Smooth muscle cell (in vitro differentiated cells): ENCODE data around the gene EFNB1. TPM values are rescaled to one million over a fixed set of nuclear protein-coding genes. Genes with fewer than 3 reads are reported as not detected.

Experiments
- DNase-seq: peaks from one replicate; lab custom pipeline; 2025; ENCODE audit not compliant: unreplicated experiment; lab: John Stamatoyannopoulos, UW
- H2AFZ ChIP-seq: fragments of 200-600 bp; sonication (generic); 2 replicates; pipeline ENCODE4 v1.6.0; 2016; ENCODE audit warnings: antibody characterized with exemption, low read depth, mild to moderate bottlenecking
- H3F3A ChIP-seq: fragments of 200-600 bp; sonication (generic); 2 replicates; pipeline ENCODE4 v1.6.0; 2017; ENCODE audit warnings: antibody characterized with exemption, low read depth
- H3K27ac ChIP-seq: fragments of 200-600 bp; sonication (generic); 2 replicates; pipeline ENCODE4 v1.5.1; 2016; ENCODE audit warnings: low read depth, mild to moderate bottlenecking
- H3K27me3 ChIP-seq: fragments of 200-600 bp; sonication (generic); 2 replicates; pipeline ENCODE4 v1.6.1; 2016; ENCODE audit warnings: low read depth, mild to moderate bottlenecking
- H3K36me3 ChIP-seq: fragments of 200-600 bp; sonication (generic); 2 replicates; pipeline ENCODE4 v1.5.1; 2016; ENCODE audit warnings: low read depth
- H3K4me1 ChIP-seq: fragments of 200-600 bp; sonication (generic); 2 replicates; pipeline ENCODE4 v1.5.1; 2016; ENCODE audit warnings: low read depth
- H3K4me2 ChIP-seq: fragments of 200-600 bp; sonication (generic); 2 replicates; pipeline ENCODE4 v1.6.0; 2016; ENCODE audit warnings: mild to moderate bottlenecking
- H3K4me3 ChIP-seq: fragments of 200-600 bp; sonication (generic); 2 replicates; pipeline ENCODE4 v1.5.1; 2016; ENCODE audit warnings: mild to moderate bottlenecking
- H3K79me2 ChIP-seq: fragments of 200-600 bp; sonication (generic); 2 replicates; pipeline ENCODE4 v1.6.0; 2016; ENCODE audit warnings: low read depth, mild to moderate bottlenecking
- H3K9ac ChIP-seq: fragments of 200-600 bp; sonication (generic); 2 replicates; pipeline ENCODE4 v1.6.0; 2016; ENCODE audit warnings: low read depth
- H3K9me3 ChIP-seq: fragments of 200-600 bp; sonication (generic); replicated peaks from 2 replicates; pipeline ENCODE4 v1.5.1; 2016; ENCODE audit warnings: low read depth
- H4K20me1 ChIP-seq: fragments of 200-600 bp; sonication (generic); 2 replicates; pipeline ENCODE4 v1.6.0; 2016; ENCODE audit warnings: low read depth
- WGBS: methylation state at CpG from one replicate; pipeline ENCODE4 v1.1.7; 2016; ENCODE audit warnings: low lambda C conversion rate; 5-methylcytosine and 5-hydroxymethylcytosine counted together
- polyA plus RNA-seq: library from polyadenylated mRNA; unstranded; fragments of >200 nt; fragmentation: Nextera tagmentation; extraction: Ambion mirVana; gene quantifications from 2 replicates; pipeline ENCODE4 v1.2.1, GENCODE V29; 2016
- total RNA-seq: library from RNA; depleted of rRNA; stranded (reverse); fragments of >200 nt; gene quantifications from 2 replicates; pipeline ENCODE4 v1.2.3, GENCODE V29; 2014
- TF ChIP-seq, protein P1 (sequence below): fragments of 200-600 bp; sonication (generic); IDR thresholded peaks from 2 replicates; pipeline ENCODE4 v1.5.1; 2017; ENCODE audit warnings: borderline replicate concordance, mild to moderate bottlenecking, antibody characterized with exemption; ENCODE audit not compliant: insufficient read depth, poor library complexity, severe bottlenecking

The EFNB1 gene
- total and polyA plus RNA-seq, 2 experiments from 2014 or later: 41.4 to 58.3 TPM

DNA sequence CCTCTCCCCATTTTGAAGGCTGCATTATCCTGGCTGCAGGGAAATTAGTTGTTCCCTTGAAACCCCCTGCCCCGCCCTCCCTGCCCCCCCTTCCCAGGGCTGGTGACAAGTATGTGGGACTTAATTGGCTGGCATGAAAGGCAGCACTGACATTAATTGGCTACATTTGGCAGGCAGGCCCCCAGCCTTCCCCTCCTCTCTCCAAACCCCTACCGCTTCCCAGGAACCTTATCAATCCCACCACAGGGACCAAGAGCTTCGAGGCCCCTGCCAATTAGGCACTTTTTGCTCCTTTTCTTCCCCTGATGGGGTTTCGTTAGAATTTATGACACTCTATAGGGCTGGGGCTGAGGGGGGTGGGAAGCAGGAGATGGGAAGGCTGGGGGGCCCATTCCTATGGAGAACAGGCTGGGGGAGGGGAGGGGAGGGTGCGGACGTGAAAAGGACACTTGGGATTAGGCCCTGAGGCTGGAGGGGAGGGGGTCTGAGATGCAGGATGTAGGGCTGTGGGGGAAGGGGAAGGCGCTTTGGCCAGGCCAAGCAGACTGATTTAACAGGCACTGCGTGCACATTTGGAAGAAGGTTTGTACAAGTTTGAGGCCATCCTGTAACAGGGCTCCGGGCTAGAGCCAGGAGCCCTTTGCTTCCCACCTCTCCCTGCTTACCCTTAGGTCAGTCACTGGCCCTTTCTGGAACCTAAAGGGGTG is 52.2 kb downstream of the EFNB1 start:
- H3F3A ChIP-seq: no peaks in the 10 kb centered on the region
- H3K4me1 ChIP-seq: peaks cover 3% of the 10 kb centered on the region
- no peak overlapping the region for H3K4me2 ChIP-seq
- no peaks in the 10 kb centered on the region for H3K36me3 ChIP-seq
- H3K9ac ChIP-seq: no peak overlapping the region
- H3K9me3 ChIP-seq: no peaks in the 10 kb centered on the region
- 45% methylated on average over 5 of the region's 9 CpGs for WGBS
- no peak for DNase-seq
- H4K20me1 ChIP-seq: no peaks in the 10 kb centered on the region
- no peak overlapping the region for H2AFZ ChIP-seq
- no peak overlapping the region for H3K4me3 ChIP-seq
- no peaks in the 10 kb centered on the region for H3K27me3 ChIP-seq
- TF ChIP-seq, protein P1, sequence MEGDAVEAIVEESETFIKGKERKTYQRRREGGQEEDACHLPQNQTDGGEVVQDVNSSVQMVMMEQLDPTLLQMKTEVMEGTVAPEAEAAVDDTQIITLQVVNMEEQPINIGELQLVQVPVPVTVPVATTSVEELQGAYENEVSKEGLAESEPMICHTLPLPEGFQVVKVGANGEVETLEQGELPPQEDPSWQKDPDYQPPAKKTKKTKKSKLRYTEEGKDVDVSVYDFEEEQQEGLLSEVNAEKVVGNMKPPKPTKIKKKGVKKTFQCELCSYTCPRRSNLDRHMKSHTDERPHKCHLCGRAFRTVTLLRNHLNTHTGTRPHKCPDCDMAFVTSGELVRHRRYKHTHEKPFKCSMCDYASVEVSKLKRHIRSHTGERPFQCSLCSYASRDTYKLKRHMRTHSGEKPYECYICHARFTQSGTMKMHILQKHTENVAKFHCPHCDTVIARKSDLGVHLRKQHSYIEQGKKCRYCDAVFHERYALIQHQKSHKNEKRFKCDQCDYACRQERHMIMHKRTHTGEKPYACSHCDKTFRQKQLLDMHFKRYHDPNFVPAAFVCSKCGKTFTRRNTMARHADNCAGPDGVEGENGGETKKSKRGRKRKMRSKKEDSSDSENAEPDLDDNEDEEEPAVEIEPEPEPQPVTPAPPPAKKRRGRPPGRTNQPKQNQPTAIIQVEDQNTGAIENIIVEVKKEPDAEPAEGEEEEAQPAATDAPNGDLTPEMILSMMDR: no peak
- no peaks in the 10 kb centered on the region for H3K79me2 ChIP-seq
- H3K27ac ChIP-seq: no peak overlapping the region

DNA sequence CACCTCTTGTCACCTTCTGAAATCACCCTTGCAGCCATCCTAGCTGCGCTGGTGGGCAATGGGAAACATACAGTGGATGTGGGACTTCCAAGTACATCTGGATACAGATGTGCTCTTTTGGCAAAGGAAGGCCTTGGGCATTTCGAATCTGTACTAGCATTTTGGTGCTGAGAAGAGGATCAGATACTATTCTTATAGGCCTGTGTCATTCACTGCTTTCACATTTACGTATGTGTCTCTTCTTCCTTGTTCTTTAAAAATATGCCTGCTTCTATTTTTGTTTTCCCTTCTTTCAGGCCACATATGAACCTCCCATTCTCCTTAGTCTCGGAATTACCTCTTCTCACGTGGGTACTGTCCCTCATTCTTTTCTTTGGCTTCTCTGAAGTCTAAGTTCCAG is 53.1 kb downstream of the EFNB1 start:
- Histone ChIP-seq H3K4me3 (no peak overlapping the region), H3K9ac (no peak overlapping the region), H3K27me3 (no peaks in the 10 kb centered on the region), H3K4me1 (peaks cover 3% of the 10 kb centered on the region), H3K9me3 (no peaks in the 10 kb centered on the region), H2AFZ (no peak overlapping the region), H3K79me2 (no peaks in the 10 kb centered on the region), H3K4me2 (no peak overlapping the region), H3K27ac (no peak overlapping the region), H3K36me3 (no peaks in the 10 kb centered on the region), H3F3A (no peaks in the 10 kb centered on the region), H4K20me1 (no peaks in the 10 kb centered on the region)
- 56% methylated on average over 5 of the region's 5 CpGs for WGBS
- no peak for DNase-seq
- TF ChIP-seq, protein P1: no peak

DNA sequence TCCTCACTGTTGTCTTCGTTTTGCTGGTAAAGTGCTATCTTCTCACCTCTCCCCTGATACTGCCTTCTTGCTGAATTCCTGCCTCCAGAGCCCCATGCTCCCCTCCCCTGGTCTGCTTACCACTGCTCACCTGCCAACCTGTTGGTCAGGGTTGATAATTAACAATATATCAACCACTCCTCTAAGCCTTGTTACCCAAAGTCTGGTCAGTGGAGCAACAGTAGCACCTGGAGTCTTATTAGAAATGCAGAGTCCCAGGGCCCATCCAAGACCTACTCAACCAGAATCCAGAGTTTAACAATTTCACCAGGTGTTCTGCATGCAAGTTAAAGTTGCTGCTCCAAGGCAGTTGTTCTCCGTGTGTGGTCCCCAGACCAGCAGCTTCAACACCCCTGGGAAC is 55.0 kb downstream of the EFNB1 start:
- DNase-seq: no peak
- Histone ChIP-seq H3K4me2 (no peak overlapping the region), H3K27ac (no peak overlapping the region), H3K9me3 (no peaks in the 10 kb centered on the region), H3K27me3 (no peaks in the 10 kb centered on the region), H3K4me3 (no peak overlapping the region), H3K36me3 (no peaks in the 10 kb centered on the region), H4K20me1 (no peaks in the 10 kb centered on the region), H3K4me1 (peaks cover 3% of the 10 kb centered on the region), H3F3A (no peaks in the 10 kb centered on the region), H2AFZ (no peak overlapping the region), H3K79me2 (no peaks in the 10 kb centered on the region), H3K9ac (no peak overlapping the region)
- TF ChIP-seq, protein P1: no peak
- WGBS: 52% methylated on average over 2 of the region's 2 CpGs

DNA sequence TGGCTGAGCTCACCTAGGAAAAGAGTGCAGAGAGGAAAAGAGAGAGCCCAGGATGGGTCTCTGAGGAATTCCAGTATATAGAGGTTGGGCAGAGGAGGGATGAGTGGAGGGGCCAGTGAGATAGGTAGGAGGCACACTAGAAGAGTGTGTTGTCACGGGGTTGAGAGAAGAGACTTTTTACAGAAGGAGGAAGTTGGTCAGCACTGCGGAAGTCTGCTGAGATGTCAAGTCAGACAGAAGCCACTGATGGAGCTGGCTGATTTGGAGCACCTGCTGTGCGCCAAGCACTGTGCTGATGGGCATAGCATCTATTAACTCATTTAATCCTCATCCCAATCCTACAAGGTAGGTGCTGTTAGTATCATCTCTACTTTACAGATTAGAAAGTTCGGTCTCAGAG is 60.4 kb downstream of the EFNB1 start:
- Histone ChIP-seq H3F3A (no peaks in the 10 kb centered on the region), H2AFZ (no peak overlapping the region)
- DNase-seq: no peak

More for the DNA sequence above, 60.4 kb downstream of the EFNB1 start:
- WGBS: 83% methylated on average over 4 of the region's 4 CpGs
- no peaks in the 10 kb centered on the region for H4K20me1 ChIP-seq
- no peak overlapping the region for H3K9ac ChIP-seq
- H3K36me3 ChIP-seq: no peaks in the 10 kb centered on the region
- no peaks in the 10 kb centered on the region for H3K79me2 ChIP-seq
- H3K4me3 ChIP-seq: no peak overlapping the region
- H3K9me3 ChIP-seq: no peaks in the 10 kb centered on the region
- TF ChIP-seq, protein P1: no peak
- H3K4me2 ChIP-seq: no peak overlapping the region
- H3K4me1 ChIP-seq: peaks cover 6% of the 10 kb centered on the region
- no peak overlapping the region for H3K27ac ChIP-seq
- H3K27me3 ChIP-seq: no peaks in the 10 kb centered on the region
